Measurements from ENCODE around the gene LAMC3.

The LAMC3 gene

GRCh38 chr9:130979591-130980385 is 29.2 kb upstream of the LAMC3 start:
- DNase-seq: no peak

DNA sequence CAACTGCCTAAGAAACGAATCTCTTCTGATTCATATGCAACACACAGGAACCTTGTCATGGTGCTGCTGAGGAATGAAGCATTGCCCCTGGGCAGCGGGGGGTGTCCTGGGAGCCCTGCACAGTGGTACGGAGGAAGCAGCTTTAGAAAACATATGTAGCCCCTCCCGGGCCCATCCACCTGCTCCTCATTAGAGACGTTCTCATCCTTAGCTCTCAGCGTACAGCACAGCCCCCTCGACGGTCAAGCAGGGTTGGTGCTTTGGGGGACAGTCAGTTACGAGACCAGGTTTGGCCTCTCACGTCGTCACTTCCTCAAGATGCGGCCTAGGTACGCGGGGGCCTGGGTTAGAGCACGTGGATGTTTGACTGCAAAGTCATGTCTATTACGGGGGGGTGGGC is 28.4 kb upstream of the LAMC3 start:
- DNase-seq: no peak

DNA sequence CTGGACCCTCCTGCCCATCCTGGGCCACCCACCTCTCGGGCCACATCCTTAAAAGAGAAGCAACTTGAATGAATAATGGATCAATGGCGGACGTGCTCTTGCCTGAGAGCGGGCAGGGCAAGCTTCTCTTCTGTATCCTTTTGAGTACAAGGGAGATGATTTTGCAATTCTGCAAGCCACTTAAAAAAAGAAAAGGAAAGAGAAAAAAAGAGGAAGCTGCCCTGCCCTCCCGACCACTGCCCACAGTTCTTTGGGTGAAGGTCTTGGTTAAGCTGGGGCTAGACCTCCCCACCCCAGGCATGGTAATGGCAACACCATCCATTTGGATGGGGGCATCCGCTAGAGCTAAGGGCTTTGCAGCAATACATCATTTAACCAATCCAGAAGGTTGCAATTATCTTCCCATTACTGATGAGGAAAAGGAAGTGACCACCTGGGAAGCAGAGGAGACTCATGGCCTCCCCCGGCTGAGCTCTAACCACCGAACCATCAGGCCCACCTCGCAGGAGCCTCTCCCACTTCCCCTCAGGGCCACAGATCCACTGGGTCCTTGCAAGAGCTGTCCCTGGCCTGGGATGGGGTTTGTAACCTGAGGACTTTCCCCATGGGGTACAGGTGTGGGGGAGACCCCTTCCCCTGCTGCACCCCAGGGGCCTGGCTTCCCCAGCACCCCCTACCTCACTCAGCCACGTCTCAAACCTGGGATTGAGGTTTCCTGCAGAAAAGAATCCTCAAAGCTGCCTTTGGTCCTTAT is 27.8 kb upstream of the LAMC3 start:
- no peak for DNase-seq

GRCh38 chr9:130981756-130982137 is 27.2 kb upstream of the LAMC3 start:
- DNase-seq: no peak

GRCh38 chr9:130982636-130983358 is 26.2 kb upstream of the LAMC3 start:
- DNase-seq: no peak

DNA sequence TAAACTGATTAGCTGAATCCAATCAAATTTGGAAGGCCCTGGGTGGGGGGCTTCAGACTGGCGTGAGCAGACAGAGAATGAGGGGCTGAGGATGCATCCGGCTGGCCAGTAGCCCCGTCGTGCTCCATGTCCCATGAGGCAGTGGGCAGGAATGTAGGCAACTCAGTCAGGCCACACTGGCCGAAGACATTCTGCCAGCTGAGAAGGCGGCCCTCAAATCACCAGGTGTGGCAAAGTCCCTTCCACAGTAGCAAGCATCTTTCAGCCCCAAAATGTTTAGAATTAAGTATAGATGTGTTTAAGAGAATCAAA is 25.7 kb upstream of the LAMC3 start:
- DNase-seq: no peak

- DNase-seq: no peak
Observed at GRCh38 chr9:130983970-130984369, 25.0 kb upstream of the LAMC3 start.

- DNase-seq: no peak
Observed at GRCh38 chr9:130984521-130984920, 24.5 kb upstream of the LAMC3 start.

DNA sequence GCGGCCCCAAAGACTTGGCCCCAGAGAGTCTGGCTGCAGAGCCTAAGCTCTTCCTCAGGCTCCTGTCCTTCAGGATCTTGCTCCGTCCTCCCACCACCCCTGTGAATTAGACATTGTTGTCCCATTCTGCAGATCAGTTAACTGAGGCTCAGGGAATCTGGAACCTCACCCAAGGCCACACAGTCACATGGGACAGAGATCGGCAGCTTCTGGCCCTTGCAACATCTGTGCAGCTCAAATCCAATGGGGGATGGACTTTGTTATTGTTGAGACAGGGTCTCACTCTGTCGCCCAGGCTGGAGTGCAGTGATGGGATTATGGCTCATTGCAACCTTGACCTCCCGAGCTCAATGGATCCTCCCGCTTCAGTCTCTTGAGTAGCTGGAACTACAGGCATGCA is 23.9 kb upstream of the LAMC3 start:
- DNase-seq: no peak

DNA sequence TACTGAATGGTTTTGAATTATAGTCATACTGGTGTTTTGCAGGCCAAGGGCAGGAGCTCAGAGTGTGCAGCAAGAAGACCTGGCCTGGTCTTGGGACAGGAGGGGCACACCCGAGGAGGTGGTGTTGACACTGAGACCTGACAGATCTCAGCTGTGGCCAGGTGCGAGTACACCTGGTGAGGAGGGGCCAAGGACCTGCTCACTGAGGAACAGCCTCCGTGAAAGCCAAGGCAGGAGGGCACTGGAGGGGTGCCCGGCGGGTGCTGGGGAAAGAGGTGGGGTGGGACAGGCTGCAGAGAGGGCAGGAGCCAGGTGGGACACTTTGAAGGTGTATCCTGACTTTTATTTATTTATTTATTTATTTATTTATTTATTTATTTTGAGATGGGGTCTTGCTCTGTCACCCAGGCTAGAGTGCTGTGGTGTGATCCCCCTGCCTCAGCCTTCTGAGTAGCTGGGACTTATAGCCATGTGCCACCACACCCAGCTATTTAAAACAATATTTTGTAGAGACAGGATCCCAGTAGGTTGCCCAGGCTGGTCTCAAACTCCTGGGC is 23.3 kb upstream of the LAMC3 start:
- no peak for DNase-seq

- no peak for DNase-seq
Observed at GRCh38 chr9:130986356-130986965, 22.5 kb upstream of the LAMC3 start.

DNA sequence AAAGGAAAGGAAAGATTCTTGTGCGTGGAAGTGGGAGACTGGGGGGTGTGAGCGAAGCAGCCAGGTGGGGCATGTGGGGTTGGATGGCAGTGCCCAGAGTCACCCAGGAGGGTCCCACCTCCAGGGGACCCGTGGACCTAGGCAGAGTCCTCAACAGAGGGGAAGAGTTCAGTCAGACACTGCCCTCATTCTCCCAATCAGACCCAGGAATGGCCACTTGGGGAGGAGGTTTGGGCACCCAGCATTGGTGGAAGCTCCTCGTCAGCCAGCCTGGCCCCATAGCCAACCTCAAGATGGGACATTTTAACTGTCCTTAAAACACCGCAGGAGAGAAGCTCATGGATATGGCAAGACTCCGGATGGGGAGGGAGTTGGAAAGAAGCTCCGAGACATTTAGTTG is 21.9 kb upstream of the LAMC3 start:
- DNase-seq: no peak

- DNase-seq: no peak
Observed at GRCh38 chr9:130987738-130988399, 21.1 kb upstream of the LAMC3 start.

GRCh38 chr9:130988400-130988747 is 20.6 kb upstream of the LAMC3 start:
- no peak for DNase-seq

- DNase-seq: no peak
Observed at GRCh38 chr9:130988905-130989304, 20.1 kb upstream of the LAMC3 start.

DNA sequence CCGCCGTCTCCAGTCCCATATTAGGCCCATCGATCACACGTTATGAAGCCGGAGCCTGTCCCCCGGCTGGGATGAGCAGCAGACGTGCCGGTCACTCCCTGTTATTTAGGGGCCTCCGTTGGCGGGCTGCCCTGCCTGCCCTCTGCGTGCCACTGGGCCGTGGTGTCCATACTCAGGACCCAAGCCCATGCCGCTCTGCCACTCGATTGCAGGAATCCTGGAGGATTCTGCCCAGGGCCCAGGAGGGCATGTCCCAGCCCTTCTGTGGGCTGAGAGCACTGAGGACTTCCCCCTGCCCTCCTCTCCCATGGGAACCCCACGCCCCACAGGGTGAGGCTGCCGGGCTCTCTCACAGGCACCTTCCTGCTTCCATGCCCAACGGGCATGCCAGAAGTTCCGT is 19.6 kb upstream of the LAMC3 start:
- no peak for DNase-seq

GRCh38 chr9:130989891-130990290 is 19.1 kb upstream of the LAMC3 start:
- DNase-seq: no peak

- no peak for DNase-seq
Observed at GRCh38 chr9:130990306-130990977, 18.5 kb upstream of the LAMC3 start.

DNA sequence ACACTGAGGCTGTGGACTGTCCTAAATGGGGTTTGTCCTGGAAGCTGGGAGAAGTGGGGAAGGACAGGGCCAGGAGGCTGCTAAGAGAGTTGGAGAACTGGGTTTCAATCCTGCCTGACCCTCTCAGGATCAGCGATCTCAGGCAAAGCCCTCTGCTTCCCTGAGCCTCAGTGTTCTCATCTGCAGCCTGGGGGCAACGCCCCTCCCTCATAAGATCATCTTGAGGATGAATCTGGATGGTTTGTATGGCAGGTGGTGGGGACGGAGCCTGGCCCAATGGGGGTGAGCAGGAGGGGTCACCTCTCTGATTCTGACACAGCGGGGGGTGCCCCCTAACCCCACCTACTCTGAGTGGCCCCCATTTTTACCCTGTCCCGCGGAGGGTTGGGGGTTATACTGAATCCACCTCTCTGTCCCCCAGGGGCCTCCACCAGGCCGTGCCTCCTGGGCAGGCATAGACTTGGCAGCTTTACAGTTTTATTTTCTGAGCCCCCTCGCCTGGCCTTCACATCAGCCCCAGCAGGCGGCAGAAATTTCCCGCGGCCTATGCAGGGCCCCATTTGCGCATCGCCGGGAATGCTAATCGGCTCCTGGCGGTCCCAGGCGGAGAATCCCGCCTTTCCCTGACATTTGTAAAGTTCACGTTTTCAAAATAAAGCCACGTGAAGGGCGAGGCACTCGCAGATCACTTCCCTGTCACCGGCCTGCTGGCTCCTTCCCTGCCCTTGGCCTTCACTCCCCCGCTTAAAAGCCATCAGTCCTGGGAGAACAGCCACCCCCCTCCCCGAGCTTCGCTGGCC is 17.8 kb upstream of the LAMC3 start:
- no peak for DNase-seq

DNA sequence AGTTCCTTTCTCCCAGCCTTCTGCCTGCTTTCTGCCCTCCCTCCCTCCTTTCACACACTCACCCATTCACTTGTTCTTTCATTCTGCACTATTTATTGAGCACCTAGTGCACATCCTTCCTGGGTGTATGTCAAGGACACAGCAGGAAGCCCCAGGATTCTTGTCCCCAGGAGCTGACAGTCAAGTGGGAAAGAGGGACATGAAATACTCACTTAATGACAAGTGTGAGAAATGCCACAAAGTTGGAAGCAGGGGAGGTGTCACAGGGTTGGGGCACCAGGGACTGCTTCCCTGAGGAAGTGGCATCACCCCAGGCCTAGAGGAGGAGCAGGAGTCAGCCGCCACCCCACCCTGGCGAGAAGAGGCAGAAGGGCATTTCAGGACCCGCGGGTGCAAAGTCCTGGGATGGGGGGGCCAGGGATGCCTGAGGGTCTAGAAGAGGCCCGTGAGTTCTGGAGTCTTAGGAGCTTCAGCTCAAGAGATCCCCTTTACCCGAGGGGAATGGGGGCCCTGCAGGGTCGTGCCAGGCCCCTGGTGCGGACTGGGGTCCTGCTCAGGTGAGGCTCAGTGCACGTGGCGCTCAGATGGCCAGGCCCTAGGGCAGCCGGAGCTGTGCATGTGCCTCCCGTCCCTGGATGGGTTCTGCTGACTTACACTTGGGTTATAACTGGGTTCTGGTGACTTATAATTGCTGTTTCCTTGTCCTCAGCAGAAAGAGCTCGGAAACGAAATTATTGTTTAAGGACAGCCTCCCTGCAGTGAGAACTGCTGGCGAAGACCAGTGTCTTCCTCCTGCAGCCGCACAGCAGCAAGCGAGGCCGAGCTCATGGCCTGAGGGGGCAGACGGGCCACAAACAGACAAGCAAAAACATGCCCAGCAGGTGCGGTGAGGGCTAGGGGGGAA is 16.9 kb upstream of the LAMC3 start:
- DNase-seq: no peak
